ENCODE measurements around the gene RPP21.

Gene RPP21

DNA sequence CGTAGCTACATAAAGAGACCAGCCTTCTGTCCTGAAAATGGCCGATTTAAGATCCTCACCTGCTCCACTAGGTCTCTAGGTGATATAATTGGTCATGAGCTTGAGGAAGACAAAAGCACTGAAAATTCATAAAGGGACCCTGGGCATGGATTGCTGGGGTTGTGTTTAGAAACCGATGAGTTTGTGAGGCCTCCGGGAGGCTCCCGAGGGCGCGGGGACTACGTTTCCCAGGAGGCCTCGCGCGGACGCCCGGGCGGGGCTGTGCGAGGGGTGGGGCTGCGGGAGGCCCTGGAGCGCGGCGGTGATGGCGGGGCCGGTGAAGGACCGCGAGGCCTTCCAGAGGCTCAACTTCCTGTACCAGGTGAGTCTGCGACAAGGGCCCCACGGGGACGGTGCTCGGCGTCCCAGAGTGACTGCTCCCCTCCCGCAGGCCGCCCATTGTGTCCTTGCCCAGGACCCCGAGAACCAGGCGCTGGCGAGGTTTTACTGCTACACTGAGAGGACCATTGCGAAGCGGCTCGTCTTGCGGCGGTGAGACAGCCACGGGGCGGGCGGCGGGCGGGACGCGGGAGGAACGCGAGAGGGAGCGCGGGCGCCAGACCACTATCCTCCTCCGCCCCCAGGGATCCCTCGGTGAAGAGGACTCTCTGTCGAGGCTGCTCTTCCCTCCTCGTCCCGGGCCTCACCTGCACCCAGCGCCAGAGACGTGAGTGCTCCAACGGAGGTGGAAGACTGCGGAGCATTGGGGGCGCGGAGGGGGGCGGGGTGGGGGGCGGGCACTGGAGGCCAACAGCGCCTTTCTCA lies at the start of gene RPP21:
Gene RPP21, plus strand, starts transcription at position 289 of the 804 bp plus-strand sequence. Its CDS starts 16 bp downstream, at position 305.
- peak; percentile 84 to 86 for DNase-seq

GRCh38 chr6:30295837-30296236 lies 49.1 kb upstream of the RPP21 start:
- DNase-seq = no peak

DNA sequence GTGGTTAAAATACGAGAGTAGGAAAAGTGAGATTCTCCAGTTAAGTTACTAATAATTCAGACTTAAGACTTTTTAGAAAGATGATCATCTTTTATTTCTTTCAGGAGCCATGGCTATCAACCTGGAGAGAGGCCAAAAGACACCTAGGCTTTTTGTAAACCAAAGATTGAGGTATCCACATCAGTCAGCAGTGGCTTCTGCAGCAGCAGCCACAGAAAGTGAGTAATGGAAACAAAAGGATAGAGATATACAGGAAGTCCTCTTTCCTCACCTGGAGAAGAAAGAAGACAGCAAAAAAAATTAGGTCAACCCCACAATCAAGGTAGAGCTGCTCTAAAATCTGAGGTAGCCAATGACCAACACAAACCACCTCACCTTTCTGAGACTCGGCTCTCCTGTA lies 41.0 kb upstream of the RPP21 start:
- DNase-seq = no peak

DNA sequence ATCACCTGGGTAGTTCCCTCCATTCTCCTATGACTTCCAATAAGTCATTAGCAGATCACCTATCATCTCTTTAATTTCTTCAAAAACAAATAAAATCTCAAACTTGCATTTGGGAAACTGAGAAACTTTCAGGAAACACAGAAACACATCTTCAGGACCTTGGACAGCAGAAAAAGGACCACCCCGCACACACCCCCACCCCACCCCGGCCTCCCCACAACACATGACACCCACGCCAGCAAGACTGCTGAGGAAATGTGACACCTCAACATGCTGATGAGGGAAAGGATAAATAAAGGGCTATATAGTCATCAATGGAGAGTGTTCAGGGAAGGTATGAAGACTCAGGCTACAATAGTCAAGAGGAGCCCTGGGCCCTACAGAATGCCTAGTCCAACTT lies 33.9 kb upstream of the RPP21 start:
- DNase-seq = no peak

GRCh38 chr6:30311671-30312070 lies 33.3 kb upstream of the RPP21 start:
- DNase-seq = no peak

GRCh38 chr6:30312266-30312665 lies 32.7 kb upstream of the RPP21 start:
- DNase-seq = no peak

DNA sequence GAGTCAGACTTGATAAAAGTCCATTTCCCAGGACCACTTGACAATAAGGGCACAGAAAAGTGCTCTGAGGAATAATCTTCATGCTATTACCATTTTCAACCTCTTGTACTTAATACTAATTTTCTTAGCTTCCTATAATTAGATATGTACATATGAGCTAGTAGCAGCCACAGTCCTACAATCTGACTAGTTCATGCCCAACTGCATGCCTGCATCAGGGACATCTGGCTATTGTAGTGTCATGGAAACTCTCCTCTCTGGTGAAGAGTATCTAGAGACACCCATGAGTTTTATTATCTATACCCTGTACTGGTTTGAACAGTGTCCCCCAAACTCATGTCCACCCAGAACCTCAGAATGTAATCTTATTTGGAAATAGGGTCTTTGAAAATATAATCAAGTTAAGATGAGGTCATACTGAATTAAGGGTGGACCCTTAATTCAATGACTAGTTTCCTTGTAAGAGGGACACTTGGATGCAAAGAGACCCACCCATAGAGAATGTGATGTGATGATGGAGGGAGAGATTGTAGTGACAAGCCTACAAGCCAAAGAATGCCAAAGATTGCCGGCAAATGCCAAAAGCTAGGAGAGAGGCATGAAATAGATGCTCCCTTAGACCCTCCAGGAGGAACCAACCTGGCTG lies 32.2 kb upstream of the RPP21 start:
- DNase-seq = no peak

DNA sequence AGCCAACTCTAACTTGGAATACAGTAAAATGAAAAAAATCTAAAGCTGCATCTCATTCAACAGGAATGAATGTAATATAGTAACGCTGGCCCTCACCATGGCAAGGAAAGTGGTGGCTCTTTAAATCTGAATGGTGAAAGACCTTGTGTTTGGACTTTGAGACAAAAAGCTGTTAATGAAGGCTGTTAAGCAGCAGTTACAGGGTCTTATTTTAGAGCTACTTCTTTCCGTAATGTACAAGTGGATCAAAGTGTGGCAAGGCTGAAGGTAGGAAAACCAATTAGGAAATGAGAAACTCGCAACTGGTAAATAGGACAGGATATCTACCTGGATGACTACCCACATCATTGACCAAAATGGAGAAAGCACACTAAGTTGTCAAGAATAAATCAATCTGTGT lies 29.8 kb upstream of the RPP21 start:
- DNase-seq = no peak

DNA sequence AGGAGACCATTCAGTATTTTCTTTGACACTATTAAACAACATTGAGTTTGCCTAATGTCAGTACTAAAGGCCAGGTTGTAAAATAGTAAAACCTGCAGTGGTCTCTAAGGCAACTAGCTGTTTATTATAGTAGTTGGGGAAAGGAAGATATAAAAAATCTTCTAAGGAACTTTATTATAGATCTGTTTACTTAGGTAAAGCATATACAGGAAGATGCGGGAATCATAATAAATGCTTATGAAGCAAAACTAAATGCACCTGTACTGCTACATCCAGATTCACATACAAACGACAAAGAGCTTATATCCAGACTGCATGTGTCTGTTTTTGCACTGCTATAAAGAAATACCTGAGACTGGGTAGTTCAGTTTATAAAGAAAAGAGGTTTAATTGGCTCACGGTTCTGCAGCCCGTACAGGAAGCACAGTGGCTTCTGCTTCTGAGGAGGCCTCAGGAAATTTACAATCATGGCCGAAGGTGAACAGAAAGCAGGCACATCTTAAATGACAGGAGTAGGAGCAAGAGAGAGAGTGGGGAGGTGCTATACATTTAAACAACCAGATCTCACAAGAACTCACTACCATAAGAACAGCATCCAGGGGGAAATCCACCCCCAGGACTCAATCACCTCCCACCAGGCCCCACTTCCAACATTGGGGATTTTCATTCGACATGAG lies 26.9 kb upstream of the RPP21 start:
- DNase-seq = no peak

DNA sequence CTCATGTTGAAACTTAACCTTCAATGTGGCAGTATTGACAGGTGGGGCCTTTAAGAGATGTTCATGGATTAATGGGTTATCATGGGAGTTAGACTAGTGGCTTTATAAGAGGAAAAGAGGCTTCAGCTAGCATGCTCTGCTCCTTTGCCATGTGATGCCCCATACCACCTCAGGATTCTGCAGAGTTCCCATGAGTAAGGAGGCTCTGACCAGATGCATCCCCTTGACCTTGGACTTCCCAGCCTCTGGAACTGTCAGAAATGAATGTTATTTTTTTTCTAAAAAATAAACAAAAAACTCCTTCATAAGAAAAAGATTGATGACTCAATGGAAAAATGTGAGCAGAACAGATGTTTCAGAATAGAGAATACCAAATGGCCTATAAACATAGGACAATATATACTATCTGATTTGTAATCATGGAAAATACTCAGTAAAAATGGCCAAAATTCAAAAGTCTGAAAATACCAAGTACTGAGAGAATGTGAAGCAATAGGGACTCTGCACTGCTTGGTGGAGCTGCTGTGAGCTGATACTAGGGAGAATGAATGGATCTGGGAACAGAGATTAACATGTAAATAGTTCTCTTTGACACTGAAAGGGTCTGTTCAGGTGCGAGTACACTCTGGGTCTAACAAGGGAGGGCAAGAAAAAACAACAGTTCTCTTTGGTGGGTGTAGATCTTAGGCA lies 25.7 kb upstream of the RPP21 start:
- no peak for DNase-seq

DNA sequence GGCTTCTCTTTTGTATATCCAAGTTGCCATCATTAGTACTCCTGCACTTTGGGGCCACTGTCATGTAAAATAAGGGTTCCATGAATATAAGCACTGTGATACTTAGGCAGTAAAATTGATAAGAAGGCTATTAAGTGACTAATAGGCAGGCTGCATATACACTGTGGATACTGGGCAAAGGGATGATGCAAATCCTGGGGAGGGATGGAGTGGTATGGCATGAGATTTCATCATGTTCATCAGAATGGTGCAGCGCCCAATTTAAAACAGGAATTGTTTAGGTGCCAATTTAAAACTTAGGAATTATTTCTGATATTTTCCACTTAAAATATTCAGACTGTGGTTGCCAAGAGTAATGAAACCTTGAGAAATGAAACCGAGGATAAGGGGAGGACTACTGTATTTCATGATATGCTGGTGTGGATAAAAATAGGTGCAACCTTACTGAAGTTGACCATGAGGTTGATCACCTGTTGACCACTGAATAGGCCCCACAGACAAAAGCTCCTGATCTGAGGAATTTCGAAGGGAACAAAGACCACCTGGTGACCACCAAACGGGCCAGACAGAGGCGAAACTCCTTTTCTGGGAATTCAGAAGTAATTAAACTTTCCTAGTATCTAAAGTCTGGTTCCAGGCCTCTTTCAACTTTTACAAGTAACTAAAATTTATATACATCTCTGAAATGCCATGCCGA lies 23.1 kb upstream of the RPP21 start:
- DNase-seq = no peak

DNA sequence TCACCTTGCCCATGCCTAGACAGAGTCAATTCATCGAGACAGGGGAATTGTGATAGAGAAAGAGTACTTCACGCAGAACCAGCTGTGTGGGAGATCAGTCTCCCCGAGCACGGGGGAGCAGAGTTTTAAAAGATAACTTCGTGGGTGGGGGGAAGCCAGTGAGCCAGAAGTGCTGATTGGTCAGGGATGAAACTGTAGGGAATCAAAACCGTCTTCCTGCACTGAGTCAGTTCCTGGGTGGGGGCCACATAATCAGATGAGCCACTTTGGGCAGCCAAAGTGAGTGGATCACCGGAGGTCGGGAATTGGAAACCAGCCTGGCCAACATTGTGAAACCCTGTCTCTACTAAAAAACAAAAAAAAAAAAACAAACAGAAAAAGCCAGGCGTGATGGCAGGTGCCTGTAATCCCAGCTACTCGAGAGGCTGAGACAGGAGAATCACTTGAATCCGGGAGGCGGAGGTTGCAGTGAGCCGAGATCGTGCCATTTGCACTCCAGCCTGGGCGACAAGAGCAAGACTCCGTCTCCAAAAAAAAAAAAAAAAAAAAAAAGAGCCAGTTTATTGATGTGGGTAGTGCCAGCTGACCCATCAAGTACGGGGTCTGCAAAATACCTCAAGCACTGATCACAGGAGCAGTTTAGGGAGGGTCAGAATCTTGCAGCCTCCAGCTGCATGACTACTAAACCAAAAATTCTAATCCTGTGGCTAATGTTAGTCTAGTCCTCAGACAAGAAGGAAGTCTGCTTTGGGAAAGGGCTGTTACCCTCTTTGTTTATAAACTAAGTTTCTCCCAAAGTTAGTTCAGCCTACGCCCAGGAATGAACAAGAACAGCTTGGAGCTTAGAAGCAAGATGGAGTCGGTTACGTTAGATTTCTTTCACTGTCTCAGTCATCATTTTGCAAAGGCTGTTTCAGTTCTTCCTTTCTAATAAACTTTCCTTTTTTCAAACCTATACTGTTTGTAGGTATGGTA lies 22.1 kb upstream of the RPP21 start:
- DNase-seq = peak; percentile 41 to 44

DNA sequence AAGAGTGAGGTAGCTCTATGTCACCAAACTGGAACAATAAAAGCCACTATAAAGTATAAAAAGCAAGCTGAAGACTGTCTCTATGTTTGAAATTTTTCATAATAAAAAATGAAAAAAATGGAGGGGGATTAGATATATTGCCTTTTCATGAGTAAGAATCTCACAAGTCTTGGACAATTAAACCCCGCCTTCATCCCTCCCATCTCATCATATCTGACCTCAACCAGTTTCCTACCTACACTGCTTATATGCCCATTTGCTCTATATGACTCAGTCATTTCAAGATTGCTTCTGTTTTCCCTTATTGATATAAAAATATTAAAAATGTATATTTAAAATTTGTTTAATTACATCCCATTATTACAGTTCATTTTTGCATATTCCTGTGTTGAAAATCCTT lies 21.1 kb upstream of the RPP21 start:
- DNase-seq = no peak

- DNase-seq = peak; percentile 82 to 84
Observed at GRCh38 chr6:30325150-30325872, 19.6 kb upstream of the RPP21 start.

DNA sequence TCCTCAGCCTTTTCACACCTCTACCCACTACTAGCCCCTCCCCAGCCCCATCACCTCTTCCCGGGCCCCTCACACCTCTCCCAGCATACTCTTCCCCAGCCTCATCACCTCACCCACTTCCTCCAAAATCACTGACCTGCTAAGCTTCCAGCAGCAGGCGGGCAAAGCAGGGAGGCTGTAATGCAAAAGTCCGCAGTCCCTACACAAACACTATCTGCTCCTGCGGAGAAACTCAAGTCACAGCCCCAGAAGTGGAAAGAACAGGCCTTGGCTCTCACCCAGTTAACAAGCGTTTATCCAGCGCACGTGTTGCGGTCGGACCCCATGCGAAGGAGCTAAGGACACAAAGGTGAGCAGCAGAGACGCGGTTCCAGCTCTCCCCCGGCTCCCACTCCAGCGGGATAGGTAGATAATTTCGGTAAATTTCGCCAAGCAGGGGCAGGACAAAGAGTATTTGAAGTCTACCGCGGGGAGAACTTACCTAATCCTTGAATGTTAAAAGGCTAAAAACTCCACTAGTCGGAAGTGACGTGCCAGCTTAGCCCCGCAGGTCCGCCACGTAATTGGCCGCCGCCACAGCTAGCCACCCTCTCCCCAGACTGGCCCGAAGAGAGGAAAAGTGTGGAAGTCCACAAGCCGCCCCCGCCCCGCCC lies 19.0 kb upstream of the RPP21 start:
- DNase-seq = peak; percentile 65 to 78

DNA sequence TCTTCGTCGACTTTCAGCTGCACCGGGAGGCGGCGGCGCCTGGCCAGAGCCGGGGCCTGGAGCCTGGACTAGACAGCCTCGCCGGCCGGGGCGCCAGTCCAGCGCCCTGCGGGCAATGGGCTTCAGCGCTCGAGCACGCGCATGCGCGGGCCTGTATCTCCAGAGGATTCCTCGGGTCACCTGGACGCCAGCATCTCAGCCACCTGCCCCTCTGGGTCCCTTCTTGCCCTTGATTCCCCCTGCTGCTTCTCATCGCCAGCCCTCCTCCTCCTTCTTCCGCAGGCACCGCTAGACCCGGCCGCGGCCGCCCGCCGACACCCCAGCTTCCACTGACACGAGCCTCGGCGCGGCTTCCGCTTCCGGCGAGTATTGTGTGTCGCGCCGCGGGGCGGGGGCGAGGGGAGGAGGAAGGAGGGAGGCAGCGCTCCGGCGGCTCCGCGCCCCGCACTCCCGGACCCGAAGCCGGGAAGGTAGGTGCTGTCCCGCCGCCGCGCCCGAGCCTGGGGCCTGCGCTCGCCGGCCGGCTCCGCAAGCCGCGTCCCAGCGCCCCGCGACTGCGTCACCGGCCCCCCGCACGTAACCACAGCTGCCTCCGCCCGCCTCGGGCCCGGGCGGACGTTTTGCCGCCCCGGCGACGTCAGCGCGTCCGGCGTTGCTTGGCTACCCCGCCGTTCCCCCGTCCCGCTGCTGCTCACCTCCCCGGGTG lies 18.3 kb upstream of the RPP21 start, which contains the start of gene TRIM39:
Gene TRIM39, plus strand, starts transcription at position 402 of the 706 bp plus-strand sequence. CDS start 2,391 bp downstream, outside the sequence.
- peak; percentile 87 to 88 for DNase-seq

DNA sequence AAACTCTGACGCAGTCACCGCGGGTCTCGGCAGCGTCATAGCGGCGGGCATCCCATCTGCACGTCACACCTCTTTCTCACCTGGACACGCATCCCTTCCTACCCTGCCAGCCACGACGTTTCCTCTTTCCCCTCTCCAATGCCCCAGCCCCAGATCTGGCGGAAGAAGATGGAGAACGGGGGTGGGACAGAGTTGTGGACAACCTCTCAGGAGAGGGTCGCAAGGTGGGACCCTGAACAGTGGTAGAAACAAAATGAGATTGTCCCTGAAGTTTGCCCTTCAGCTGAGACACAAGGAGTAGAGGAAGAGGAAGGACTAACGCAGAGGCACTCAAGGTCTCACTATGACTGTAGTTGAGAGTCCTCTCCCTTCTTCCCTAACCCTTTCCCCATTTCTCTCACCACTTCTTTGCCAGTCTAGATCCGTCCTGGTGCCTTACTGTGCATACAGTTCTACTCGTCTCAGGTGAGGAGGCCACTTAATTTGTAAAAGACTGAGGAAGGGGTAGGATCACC lies 17.7 kb upstream of the RPP21 start:
- DNase-seq = no peak

DNA sequence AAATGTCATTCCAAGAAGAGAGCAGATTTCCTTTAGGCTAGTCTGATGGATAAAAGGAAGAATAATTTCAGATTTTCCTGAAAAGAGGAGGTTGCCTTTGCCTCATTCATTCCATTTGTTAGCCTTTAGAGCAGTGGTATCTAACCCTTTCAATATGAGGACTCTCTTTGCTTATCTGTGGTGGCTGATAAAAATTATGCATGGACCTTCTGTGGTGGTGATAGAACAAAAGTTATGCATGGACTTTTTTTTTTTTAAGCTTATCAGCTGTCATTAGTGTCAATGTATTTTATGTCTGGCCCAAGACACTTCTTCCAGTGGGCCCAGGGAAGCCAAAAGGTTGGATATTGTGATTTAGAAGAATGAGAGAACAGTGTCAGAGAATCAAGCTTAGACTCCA lies 16.6 kb upstream of the RPP21 start:
- DNase-seq = no peak

DNA sequence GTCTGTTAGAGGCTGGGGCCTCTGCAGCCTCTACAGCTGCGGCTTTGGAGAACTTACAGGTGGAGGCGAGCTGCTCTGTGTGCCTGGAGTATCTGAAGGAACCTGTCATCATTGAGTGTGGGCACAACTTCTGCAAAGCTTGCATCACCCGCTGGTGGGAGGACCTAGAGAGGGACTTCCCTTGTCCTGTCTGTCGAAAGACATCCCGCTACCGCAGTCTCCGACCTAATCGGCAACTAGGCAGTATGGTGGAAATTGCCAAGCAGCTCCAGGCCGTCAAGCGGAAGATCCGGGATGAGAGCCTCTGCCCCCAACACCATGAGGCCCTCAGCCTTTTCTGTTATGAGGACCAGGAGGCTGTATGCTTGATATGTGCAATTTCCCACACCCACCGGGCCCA lies 15.6 kb upstream of the RPP21 start:
- no peak for DNase-seq

Data from activated CD4-positive, alpha-beta T cell treated with anti-CD3 and anti-CD28 coated beads for 4 hours (primary cell).